GM19455 (cell line): ENCODE data around the gene LSM11.

ENCODE experiments used
- ATAC-seq: cut with Tn5 transposase; IDR thresholded peaks from one replicate; pipeline ENCODE4 v1.9.1; 2021; ENCODE audit not compliant: unreplicated experiment

Gene LSM11

DNA sequence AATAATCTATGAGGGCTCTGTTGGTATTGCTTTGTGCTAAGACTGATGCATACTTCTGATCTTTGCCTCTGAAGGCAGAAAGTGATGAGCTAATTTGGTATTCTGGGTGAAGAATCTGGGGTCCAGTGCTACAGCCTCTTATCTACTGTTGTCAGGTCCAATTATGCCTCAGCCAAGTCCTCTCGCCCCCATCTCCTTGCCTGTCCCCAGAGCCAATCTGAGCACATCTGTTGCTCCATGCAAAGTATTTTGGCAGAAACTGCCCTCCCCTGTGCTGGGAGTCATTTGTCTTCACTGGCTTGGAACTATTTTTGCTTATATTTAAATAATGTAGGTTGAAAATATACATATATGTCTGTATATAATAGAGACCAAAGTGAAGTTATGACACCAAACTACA, 23.4 kb downstream of the LSM11 start:
- no peak for ATAC-seq

- ATAC-seq, result no peak
Observed at GRCh38 chr5:157767689-157768088, 24.2 kb downstream of the LSM11 start.

- no peak for ATAC-seq
Observed at GRCh38 chr5:157770665-157771064, 27.2 kb downstream of the LSM11 start.

- ATAC-seq, result no peak
Observed at GRCh38 chr5:157772127-157772526, 28.6 kb downstream of the LSM11 start.

GRCh38 chr5:157778121-157778805, 34.8 kb downstream of the LSM11 start:
- no peak for ATAC-seq

DNA sequence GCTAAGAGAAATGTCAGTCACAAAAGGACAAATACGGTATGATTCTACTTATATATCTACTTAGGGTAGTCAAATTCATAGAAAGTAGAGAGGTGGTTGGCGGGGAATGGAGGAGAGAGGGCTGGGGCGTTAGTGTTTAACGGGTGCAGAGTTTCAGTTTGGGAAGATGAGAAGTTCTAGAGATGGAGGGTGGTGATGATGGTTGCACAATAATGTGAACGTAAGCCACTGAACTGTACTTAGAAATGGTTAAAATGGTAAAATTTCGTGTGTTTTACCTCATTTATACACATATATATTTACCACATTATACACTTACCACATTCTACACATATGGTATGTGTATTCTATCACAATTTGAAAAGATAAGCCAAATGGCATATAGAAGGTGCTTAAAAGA, 35.7 kb downstream of the LSM11 start:
- ATAC-seq, result no peak

DNA sequence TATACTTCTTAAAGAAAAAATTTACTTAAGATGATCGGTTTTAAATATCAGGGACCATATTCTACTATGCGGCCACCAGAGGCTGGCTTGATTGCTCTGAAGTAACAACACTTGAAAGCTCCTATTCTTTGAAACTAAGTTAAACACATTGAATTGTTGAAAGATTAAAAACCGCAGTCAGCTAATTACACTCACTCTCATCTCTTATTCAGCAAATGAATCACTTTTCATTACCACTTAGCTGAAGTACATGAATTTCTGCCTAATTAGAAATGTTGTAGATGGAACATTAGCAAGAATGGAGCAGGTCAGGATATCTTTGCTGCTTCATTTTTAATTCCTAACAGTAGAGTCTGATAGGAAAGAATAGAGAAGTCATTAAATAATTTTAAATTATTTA, 42.3 kb downstream of the LSM11 start:
- ATAC-seq, result no peak

GRCh38 chr5:157793301-157793700, 49.8 kb downstream of the LSM11 start:
- no peak for ATAC-seq

GRCh38 chr5:157799578-157799977, 56.1 kb downstream of the LSM11 start:
- ATAC-seq, result no peak

DNA sequence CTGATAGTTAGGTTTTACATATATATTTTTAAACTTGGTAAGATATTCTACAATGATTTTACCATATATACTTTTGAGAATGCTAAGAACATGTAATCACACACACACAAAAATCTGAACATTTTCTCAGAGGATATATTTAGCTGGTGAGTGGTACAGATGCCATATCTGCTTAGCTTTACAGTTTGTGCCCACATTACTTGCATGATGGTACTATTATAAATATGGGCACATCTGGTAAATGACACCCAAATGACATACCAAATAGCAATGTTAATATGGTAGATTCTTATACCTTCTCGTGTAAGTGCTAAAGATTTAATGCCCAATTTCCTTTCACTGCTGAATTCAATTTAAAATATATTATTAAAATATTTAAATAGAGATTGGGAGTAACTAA, 56.6 kb downstream of the LSM11 start:
- no peak for ATAC-seq

DNA sequence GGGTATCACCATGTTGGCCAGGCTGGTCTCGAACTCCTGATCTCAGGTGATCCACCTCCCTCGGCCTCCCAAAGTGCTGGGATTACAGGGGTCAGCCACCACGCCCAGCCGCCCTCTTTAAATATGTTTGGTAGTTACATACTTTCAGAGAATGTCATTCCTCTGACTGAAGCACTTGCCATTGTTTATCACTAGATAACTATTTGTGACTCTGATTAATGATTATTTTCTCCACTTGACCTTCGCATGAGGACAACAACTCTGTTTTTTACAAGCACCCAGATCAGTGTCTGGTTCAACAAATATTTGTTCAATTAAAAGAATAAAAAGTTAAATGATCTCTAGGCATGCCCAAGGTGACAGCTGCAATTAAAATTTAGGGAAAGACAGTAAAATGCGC, 59.2 kb downstream of the LSM11 start:
- no peak for ATAC-seq

- ATAC-seq, result no peak
Observed at GRCh38 chr5:157808043-157808442, 64.5 kb downstream of the LSM11 start.
